DOHH2 (cell line): ENCODE measurements around the gene AFF2.

Experiments
- H3F3A ChIP-seq: fragments of 200-600 bp; sonication (generic), shearing (Covaris generic); 2 replicates; pipeline ENCODE4 v1.6.0; 2016; ENCODE audit warnings: antibody characterized with exemption, mild to moderate bottlenecking; ENCODE audit not compliant: control insufficient read depth, insufficient read depth
- H3K27ac ChIP-seq: fragments of 200-600 bp; sonication (generic); 2 replicates; pipeline ENCODE4 v1.5.1; 2014; ENCODE audit warnings: low read depth, mild to moderate bottlenecking, low read length, moderate library complexity
- H3K27me3 ChIP-seq: fragments of 200-600 bp; sonication (generic); 2 replicates; pipeline ENCODE4 v1.6.1; 2014; ENCODE audit warnings: mild to moderate bottlenecking, low read length, mixed read lengths; ENCODE audit not compliant: control insufficient read depth
- H3K36me3 ChIP-seq: fragments of 200-600 bp; sonication (generic); 2 replicates; pipeline ENCODE4 v1.6.1; 2014; ENCODE audit warnings: mild to moderate bottlenecking, low read length, moderate library complexity, mixed read lengths; ENCODE audit not compliant: control insufficient read depth
- H3K4me1 ChIP-seq: fragments of 200-600 bp; sonication (generic); 2 replicates; pipeline ENCODE4 v1.6.1; 2014; ENCODE audit warnings: mild to moderate bottlenecking, low read length, mixed read lengths; ENCODE audit not compliant: control insufficient read depth
- H3K4me2 ChIP-seq: fragments of 200-600 bp; sonication (generic); 2 replicates; pipeline ENCODE4 v1.6.0; 2014; ENCODE audit warnings: mild to moderate bottlenecking, low read length, moderate library complexity
- H3K4me3 ChIP-seq: fragments of 200-600 bp; sonication (generic); 2 replicates; pipeline ENCODE4 v1.5.1; 2014; ENCODE audit warnings: mild to moderate bottlenecking, low read length, mixed read lengths
- H3K79me2 ChIP-seq: fragments of 200-600 bp; sonication (generic); 2 replicates; pipeline ENCODE4 v1.6.1; 2014; ENCODE audit warnings: mild to moderate bottlenecking, low read length, mixed read lengths; ENCODE audit not compliant: control insufficient read depth
- H3K9me2 ChIP-seq: fragments of 200-600 bp; sonication (generic); replicated peaks from 2 replicates; pipeline ENCODE4 v1.6.1; 2014; ENCODE audit warnings: mild to moderate bottlenecking, low read length, mixed read lengths; ENCODE audit not compliant: control insufficient read depth
- H3K9me3 ChIP-seq: fragments of 200-600 bp; sonication (generic); 2 replicates; pipeline ENCODE4 v1.6.1; 2014; ENCODE audit warnings: antibody characterized with exemption, low read length, mixed read lengths; ENCODE audit not compliant: control insufficient read depth, insufficient read depth
- H4K20me1 ChIP-seq: fragments of 200-600 bp; sonication (generic); 2 replicates; pipeline ENCODE4 v1.6.0; 2014; ENCODE audit warnings: low read depth, mild to moderate bottlenecking, antibody characterized with exemption, low read length, moderate library complexity; ENCODE audit not compliant: control insufficient read depth, insufficient read depth
- CTCF ChIP-seq: fragments of 200-600 bp; sonication (generic); IDR thresholded peaks from one replicate; pipeline ENCODE4 v1.5.1; 2014; ENCODE audit warnings: antibody characterized with exemption, mild to moderate bottlenecking, low read depth, low read length; ENCODE audit not compliant: poor library complexity, severe bottlenecking
- EZH2phosphoT487 ChIP-seq: fragments of 200-600 bp; sonication (generic); IDR thresholded peaks from 2 replicates; pipeline ENCODE4 v1.6.1; 2017; ENCODE audit warnings: borderline replicate concordance, mild to moderate bottlenecking, antibody characterized with exemption, low read length, moderate library complexity, mixed read lengths

AFF2 gene

GRCh38 chrX:149007423-149007822 lies 507.0 kb downstream of the AFF2 start:
- Histone ChIP-seq H3K27ac (no peak overlapping the region), H3K4me2 (no peak overlapping the region), H3K4me3 (no peak overlapping the region), H4K20me1 (no peaks in the 10 kb centered on the region), H3K27me3 (no peaks in the 10 kb centered on the region), H3K9me3 (no peaks in the 10 kb centered on the region), H3F3A (no peaks in the 10 kb centered on the region), H3K9me2 (no peaks in the 10 kb centered on the region), H3K36me3 (no peaks in the 10 kb centered on the region), H3K4me1 (peaks cover 18% of the 10 kb centered on the region), H3K79me2 (no peaks in the 10 kb centered on the region)
- no peak for TF ChIP-seq CTCF
- no peak for TF ChIP-seq EZH2phosphoT487

- TF ChIP-seq CTCF = no peak
- no peak for TF ChIP-seq EZH2phosphoT487
- no peaks in the 10 kb centered on the region for H3K79me2 ChIP-seq
- H3K27me3 ChIP-seq = no peaks in the 10 kb centered on the region
- H3F3A ChIP-seq = no peaks in the 10 kb centered on the region
- no peaks in the 10 kb centered on the region for H4K20me1 ChIP-seq
- no peaks in the 10 kb centered on the region for H3K4me1 ChIP-seq
- H3K4me2 ChIP-seq = no peak overlapping the region
- H3K9me2 ChIP-seq = no peaks in the 10 kb centered on the region
- no peaks in the 10 kb centered on the region for H3K36me3 ChIP-seq
- no peaks in the 10 kb centered on the region for H3K9me3 ChIP-seq
- no peak overlapping the region for H3K4me3 ChIP-seq
- H3K27ac ChIP-seq = no peak overlapping the region
These were observed 509.8 kb downstream of the AFF2 start for GRCh38 chrX:149010013-149010852.

GRCh38 chrX:149010853-149011224 lies 510.4 kb downstream of the AFF2 start:
- Histone ChIP-seq H3F3A (no peaks in the 10 kb centered on the region), H3K79me2 (no peaks in the 10 kb centered on the region), H3K4me1 (no peaks in the 10 kb centered on the region), H3K9me2 (no peaks in the 10 kb centered on the region), H3K27ac (no peak overlapping the region), H3K9me3 (no peaks in the 10 kb centered on the region), H3K36me3 (no peaks in the 10 kb centered on the region), H3K27me3 (no peaks in the 10 kb centered on the region), H4K20me1 (no peaks in the 10 kb centered on the region), H3K4me2 (no peak overlapping the region), H3K4me3 (no peak overlapping the region)
- no peak for TF ChIP-seq EZH2phosphoT487
- no peak for TF ChIP-seq CTCF

- no peaks in the 10 kb centered on the region for H3K9me3 ChIP-seq
- H3K9me2 ChIP-seq = no peaks in the 10 kb centered on the region
- no peak overlapping the region for H3K27ac ChIP-seq
- H3K79me2 ChIP-seq = no peaks in the 10 kb centered on the region
- no peaks in the 10 kb centered on the region for H3K36me3 ChIP-seq
- no peaks in the 10 kb centered on the region for H3F3A ChIP-seq
- no peaks in the 10 kb centered on the region for H4K20me1 ChIP-seq
- H3K4me2 ChIP-seq = no peak overlapping the region
- H3K4me3 ChIP-seq = no peak overlapping the region
- H3K4me1 ChIP-seq = no peaks in the 10 kb centered on the region
- TF ChIP-seq CTCF (no peak), EZH2phosphoT487 (no peak)
- H3K27me3 ChIP-seq = no peaks in the 10 kb centered on the region
These were observed 512.7 kb downstream of the AFF2 start for GRCh38 chrX:149013081-149013480.
